A673 (cell line): ENCODE measurements around the gene PTK6. TPM values are rescaled to one million over a fixed set of nuclear protein-coding genes. Genes with fewer than 3 reads are reported as not detected.

ENCODE experiments used
- BruUV-seq: library from RNA; stranded (reverse); fragments of 400-500 nt; replicated peaks from 2 replicates; lab custom pipeline; 2021; lab: Mats Ljungman, UMichigan
- CTCF ChIA-PET: fragments of 300-600 bp; sonication (Branson Sonifier 250); formaldehyde crosslinking; loops from one replicate; lab custom pipeline; 2022; ENCODE audit warnings: antibody characterized with exemption; lab: Charles Lee
- POLR2A ChIA-PET: fragments of 300-600 bp; sonication (Branson Sonifier 250); formaldehyde crosslinking; loops from one replicate; lab custom pipeline; 2022; ENCODE audit warnings: antibody characterized with exemption; ENCODE audit not compliant: low non-redundant PET; lab: Charles Lee
- DNase-seq: peaks from one replicate; pipeline ENCODE4 v3.0.0-alpha.2; 2015; ENCODE audit warnings: low spot score
- H3K27ac ChIP-seq: fragments of 200-600 bp; sonication (generic); 2 replicates; pipeline ENCODE4 v1.5.1; 2016; ENCODE audit warnings: mixed run types, low read depth, mild to moderate bottlenecking, mixed read lengths, antibody characterized with exemption, low read length; ENCODE audit not compliant: poor library complexity, severe bottlenecking
- H3K27me3 ChIP-seq: fragments of 200-600 bp; sonication (generic); replicated peaks from 2 replicates; pipeline ENCODE4 v1.6.1; 2017; ENCODE audit warnings: mixed run types, low read depth, mild to moderate bottlenecking, mixed read lengths, antibody characterized with exemption, low read length; ENCODE audit not compliant: insufficient read depth, poor library complexity
- H3K36me3 ChIP-seq: fragments of 200-600 bp; sonication (generic); 2 replicates; pipeline ENCODE4 v1.6.1; 2016; ENCODE audit warnings: mixed run types, mild to moderate bottlenecking, mixed read lengths, antibody characterized with exemption, low read length; ENCODE audit not compliant: insufficient read depth, poor library complexity, severe bottlenecking
- H3K4me1 ChIP-seq: fragments of 200-600 bp; sonication (generic); 2 replicates; pipeline ENCODE4 v1.6.1; 2017; ENCODE audit warnings: mixed run types, mild to moderate bottlenecking, mixed read lengths, antibody characterized with exemption, low read length; ENCODE audit not compliant: insufficient read depth, poor library complexity, severe bottlenecking
- H3K4me3 ChIP-seq: fragments of 200-600 bp; sonication (generic); 2 replicates; pipeline ENCODE4 v1.5.1; 2016; ENCODE audit warnings: low read depth, mixed run types, mild to moderate bottlenecking, mixed read lengths, low read length; ENCODE audit not compliant: poor library complexity, severe bottlenecking
- H3K9me3 ChIP-seq: fragments of 200-600 bp; sonication (generic); 2 replicates; pipeline ENCODE4 v1.6.1; 2016; ENCODE audit warnings: mixed run types, low read depth, mild to moderate bottlenecking, mixed read lengths, antibody characterized with exemption, low read length; ENCODE audit not compliant: poor library complexity, severe bottlenecking
- CTCF ChIP-seq: fragments of 300-800, 200-600 bp; sonication (generic); conservative IDR thresholded peaks from 2 replicates; pipeline ENCODE4 v1.5.1; 2017; ENCODE audit warnings: low read depth, mild to moderate bottlenecking, antibody characterized with exemption, low read length, moderate library complexity, mixed read lengths
- EZH2 ChIP-seq: fragments of 200-600 bp; sonication (generic); IDR thresholded peaks from 2 replicates; pipeline ENCODE4 v1.6.1; 2017; ENCODE audit warnings: borderline replicate concordance, low read depth, mild to moderate bottlenecking, mixed read lengths, antibody characterized with exemption, low read length; ENCODE audit not compliant: poor library complexity, severe bottlenecking
- intact Hi-C: fragments of 100-400 bp; cut with micrococcal nuclease; formaldehyde crosslinking; loops from one replicate; pipeline ENCODE4 v1.10.0; 2022; ENCODE audit not compliant: unreplicated experiment
- total RNA-seq: library from RNA; stranded (reverse); gene quantifications from 2 replicates; pipeline ENCODE4 v1.2.3, GENCODE V29; 2021

PTK6 gene
- total RNA-seq, 1 experiment from 2014 or later: not detected

GRCh38 chr20:63534427-63534830 lies 2.7 kb downstream of the PTK6 start:
- Histone ChIP-seq H3K4me3 (no peak overlapping the region), H3K27ac (no peak overlapping the region), H3K4me1 (peaks cover 5% of the 10 kb centered on the region), H3K9me3 (no peaks in the 10 kb centered on the region), H3K27me3 (no peaks in the 10 kb centered on the region), H3K36me3 (no peaks in the 10 kb centered on the region)
- no peak for DNase-seq
- POLR2A ChIA-PET: no interaction called here
- intact Hi-C loops: no loop called here
- CTCF ChIA-PET: no interaction called here
- no peak for TF ChIP-seq EZH2
- TF ChIP-seq CTCF: no peak
- BruUV-seq: no TSS peak

GRCh38 chr20:63533871-63534393 lies 3.2 kb downstream of the PTK6 start:
- Histone ChIP-seq H3K36me3 (no peaks in the 10 kb centered on the region), H3K27me3 (no peaks in the 10 kb centered on the region), H3K4me3 (no peak overlapping the region), H3K4me1 (peaks cover 5% of the 10 kb centered on the region), H3K9me3 (no peaks in the 10 kb centered on the region), H3K27ac (no peak overlapping the region)
- no peak for DNase-seq
- ChIA-PET CTCF (no interaction called here), POLR2A (no interaction called here)
- intact Hi-C loops: no loop called here
- no TSS peak for BruUV-seq
- TF ChIP-seq EZH2: no peak
- no peak for TF ChIP-seq CTCF

- no peak for DNase-seq
- BruUV-seq: no TSS peak
- Histone ChIP-seq H3K27me3 (no peaks in the 10 kb centered on the region), H3K4me3 (no peak overlapping the region), H3K27ac (no peak overlapping the region), H3K4me1 (peaks cover 5% of the 10 kb centered on the region), H3K9me3 (no peaks in the 10 kb centered on the region), H3K36me3 (no peaks in the 10 kb centered on the region)
- ChIA-PET POLR2A (no interaction called here), CTCF (no interaction called here)
- intact Hi-C loops: no loop called here
- no peak for TF ChIP-seq CTCF
- TF ChIP-seq EZH2: no peak
These were observed 3.8 kb downstream of the PTK6 start for GRCh38 chr20:63533388-63533787.
